HCT116 (cell line): Measurements from ENCODE around the gene ZDHHC18.

Experiments
- CEBPB ChIP-seq: IDR thresholded peaks from 2 replicates; pipeline ENCODE4 v1.6.1; 2012; ENCODE audit warnings: low read depth
- EZH2 ChIP-seq: fragments of 200-600 bp; sonication (generic); IDR thresholded peaks from 2 replicates; pipeline ENCODE4 v1.6.1; 2017; ENCODE audit warnings: antibody characterized with exemption, mixed run types
- TF ChIP-seq, protein P1 (sequence below), 3 experiments: fragments of 200-600 bp in 1 of 3; sonication (generic) in 1 of 3; IDR thresholded peaks in 2 of 3; conservative IDR thresholded peaks in 1 of 3; 2 replicates each; pipeline ENCODE4 v1.5.1; 2012 to 2017; ENCODE audit warnings: low read depth in 2 of 3, low read length in 2 of 3, antibody characterized with exemption in 1 of 3, borderline replicate concordance in 1 of 3, control low read depth in 1 of 3, mild to moderate bottlenecking in 1 of 3, mixed read lengths in 1 of 3, mixed run types in 1 of 3, moderate library complexity in 1 of 3; ENCODE audit not compliant: insufficient read depth in 1 of 3

DNA sequence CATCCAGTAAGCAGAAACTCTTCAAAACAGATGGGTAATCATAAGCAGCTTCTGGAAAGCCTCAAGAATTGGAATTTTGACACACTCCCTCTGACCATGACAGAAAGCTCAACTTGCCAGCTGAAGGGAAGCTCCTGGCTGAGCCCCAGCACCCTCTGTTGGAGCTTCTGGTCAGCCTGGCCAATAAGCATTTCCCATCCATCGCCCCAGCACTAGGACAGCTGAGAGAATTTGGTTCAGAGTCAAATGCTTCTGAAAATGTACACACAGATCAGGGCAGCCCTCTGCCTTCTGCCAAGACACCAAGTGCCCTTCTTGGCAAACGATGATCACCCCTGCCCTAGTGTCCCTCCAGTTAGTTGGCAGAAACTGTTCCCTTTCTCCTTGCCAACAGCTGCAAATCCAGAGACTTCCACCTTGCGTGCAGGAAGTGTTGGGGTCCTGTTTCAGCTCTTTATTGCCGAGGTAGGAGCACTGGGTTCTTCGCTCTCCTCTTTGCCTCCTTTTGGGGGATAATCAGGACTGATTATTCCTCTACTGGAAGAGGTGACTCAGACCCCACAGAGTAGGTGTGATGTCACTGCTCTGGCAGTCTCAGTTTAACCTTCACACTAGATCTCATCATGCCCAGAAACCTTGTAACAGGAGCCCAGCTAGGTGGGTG lies 26.9 kb upstream of the ZDHHC18 start:
- no peak for TF ChIP-seq EZH2
- TF ChIP-seq, protein P1, sequence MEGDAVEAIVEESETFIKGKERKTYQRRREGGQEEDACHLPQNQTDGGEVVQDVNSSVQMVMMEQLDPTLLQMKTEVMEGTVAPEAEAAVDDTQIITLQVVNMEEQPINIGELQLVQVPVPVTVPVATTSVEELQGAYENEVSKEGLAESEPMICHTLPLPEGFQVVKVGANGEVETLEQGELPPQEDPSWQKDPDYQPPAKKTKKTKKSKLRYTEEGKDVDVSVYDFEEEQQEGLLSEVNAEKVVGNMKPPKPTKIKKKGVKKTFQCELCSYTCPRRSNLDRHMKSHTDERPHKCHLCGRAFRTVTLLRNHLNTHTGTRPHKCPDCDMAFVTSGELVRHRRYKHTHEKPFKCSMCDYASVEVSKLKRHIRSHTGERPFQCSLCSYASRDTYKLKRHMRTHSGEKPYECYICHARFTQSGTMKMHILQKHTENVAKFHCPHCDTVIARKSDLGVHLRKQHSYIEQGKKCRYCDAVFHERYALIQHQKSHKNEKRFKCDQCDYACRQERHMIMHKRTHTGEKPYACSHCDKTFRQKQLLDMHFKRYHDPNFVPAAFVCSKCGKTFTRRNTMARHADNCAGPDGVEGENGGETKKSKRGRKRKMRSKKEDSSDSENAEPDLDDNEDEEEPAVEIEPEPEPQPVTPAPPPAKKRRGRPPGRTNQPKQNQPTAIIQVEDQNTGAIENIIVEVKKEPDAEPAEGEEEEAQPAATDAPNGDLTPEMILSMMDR (IDR thresholded peaks at IDR 0.05 in 2 of 3, conservative IDR thresholded peaks at IDR 0.05 in 1 of 3; ENCODE audit: borderline replicate concordance in 1 of 3, insufficient read depth in 1 of 3, low read depth in 2 of 3, low read length in 2 of 3), result no peak
- no peak; the same call in 1 of the 2 replicates for TF ChIP-seq CEBPB
